ENCODE data around the gene PACRG.

Gene PACRG

DNA sequence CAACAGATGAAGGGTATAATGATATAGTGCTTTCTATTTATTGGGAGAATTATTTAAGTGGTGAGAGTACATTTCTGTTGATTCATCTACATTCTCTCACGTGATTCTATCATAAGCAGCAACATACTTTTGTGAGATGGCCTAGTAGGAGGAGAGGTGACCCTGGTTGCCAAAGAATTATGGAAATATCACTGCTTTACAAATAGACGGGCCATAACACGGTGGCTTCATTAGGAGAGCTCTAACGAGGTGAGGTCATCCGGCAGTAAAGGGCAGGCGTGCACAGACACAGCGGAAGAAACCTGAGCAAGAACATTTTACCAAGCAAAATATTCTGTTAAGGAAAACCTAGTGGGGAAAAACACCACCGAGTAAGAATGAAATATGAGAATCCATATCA is 349.4 kb downstream of the PACRG start:
- DNase-seq (ENCODE audit: low read depth in 2 of 3, low spot score in 1 of 3), result no peak

DNA sequence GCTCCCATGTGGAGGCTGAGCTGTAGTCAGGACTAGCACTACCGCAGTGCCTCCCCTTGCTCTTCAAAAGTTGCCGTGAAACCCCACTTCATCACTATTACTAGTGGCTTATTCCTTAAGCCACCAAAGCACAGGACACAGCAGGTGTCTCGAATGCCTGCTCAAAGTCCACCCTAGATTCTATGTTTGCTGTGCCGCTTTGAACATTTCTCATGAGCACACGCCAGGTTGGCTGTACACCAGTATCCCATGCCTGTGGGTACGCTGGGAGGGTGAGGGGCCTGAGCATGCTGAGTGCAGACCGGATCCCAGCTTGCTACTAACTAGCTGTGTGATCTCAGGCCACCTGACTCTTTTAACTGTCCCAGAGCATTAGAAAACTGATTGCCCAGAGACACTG is 350.9 kb downstream of the PACRG start:
- DNase-seq (ENCODE audit: low read depth in 2 of 3, low spot score in 1 of 3), result no peak

DNA sequence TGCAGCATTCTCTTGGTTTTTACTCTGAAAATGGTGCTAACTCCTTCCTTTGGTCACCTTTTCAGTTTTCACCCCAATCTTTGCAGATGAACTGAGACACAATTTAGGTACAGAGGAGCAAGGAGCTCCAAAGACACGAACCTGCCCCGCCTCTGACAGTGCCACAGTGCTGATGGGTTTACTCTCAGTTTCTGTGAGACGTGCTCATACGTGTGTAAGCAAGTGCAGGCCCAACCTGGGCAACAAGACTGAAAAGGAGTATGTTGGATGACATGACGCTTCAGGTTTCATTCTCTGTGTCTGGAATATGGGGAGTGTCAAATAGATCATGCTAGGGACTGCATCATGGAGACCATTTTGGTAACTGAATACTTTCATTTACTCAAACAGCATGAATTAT is 352.5 kb downstream of the PACRG start:
- DNase-seq (ENCODE audit: low read depth in 2 of 3, low spot score in 1 of 3), result no peak

DNA sequence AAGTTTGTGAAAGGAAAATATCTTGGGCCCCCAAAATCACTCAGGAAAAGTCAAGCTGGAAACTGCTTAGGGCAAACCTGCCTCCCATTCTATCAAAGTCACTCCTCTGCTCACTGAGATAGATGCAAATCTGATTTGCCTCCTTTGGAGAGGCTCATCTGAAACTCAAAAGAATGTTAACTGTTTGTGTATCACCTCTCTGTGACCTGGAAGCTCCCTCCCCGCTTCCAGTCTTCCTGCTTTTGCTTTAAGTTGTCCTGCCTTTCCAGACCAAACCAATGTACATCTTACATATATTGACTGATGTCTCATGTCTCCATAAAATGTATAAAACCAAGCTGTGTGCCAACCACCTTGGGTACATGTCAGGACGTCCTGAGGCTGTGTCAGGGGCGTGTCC is 355.4 kb downstream of the PACRG start:
- DNase-seq (ENCODE audit: low read depth in 2 of 3, low spot score in 1 of 3), result no peak

DNA sequence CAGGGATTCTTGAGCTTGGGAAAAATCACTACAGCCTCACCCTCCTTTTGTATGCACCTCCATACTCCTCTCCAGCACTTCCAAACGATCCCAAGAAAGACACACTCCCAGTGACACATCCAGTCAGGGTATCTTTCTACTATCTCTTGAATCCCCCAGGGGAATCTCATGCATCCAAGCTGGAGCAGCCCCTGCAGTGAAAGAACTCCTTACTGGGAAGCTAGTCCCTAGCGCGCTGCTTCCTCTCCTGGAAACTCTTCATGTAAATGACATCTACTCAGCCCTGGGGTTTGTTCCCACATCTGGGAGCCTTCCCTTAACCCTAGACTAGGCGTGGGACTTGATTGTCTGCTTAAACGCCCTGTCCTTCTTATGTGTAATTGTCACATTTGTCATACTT is 357.7 kb downstream of the PACRG start:
- DNase-seq (ENCODE audit: low read depth in 2 of 3, low spot score in 1 of 3), result no peak

DNA sequence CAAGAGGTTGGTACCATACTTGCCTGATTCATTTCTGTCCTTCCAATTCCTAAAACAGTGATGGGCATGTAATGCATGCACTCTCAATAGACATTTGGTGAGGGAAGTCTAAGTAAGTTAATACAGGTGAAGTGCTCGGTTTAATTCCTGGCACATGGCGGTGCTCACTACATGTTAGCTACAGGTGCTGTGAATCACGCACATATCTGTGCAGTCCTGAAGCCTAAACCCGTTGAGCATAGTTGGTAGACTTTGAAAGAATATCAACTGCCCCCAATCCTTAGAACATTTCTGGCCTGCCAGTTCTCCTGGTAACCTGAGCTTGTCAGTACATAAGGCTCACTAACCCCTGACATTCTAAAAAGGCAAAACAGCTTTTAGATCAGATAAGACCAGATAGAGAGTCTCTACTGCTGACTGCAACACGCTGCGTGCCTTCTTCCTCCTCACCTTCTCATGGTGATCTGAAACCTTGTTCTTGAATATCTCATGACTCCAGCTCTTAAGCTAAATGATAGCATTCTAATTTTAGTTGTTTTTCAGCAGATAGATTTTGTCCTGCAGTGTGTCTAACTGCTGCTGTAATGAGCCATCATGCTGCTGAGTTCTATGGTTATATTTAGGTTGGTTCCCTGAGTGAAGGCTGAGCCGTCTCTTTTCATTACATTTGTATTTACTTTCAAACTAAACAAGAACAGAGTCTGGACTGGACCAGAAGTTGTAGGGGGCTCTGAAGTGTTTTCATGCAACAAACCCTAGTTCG is 358.3 kb downstream of the PACRG start:
- DNase-seq (ENCODE audit: low read depth in 2 of 3, low spot score in 1 of 3), result no peak

- DNase-seq (ENCODE audit: low read depth in 2 of 3, low spot score in 1 of 3), result no peak
These were observed 358.8 kb downstream of the PACRG start for GRCh38 chr6:163086624-163086920.

DNA sequence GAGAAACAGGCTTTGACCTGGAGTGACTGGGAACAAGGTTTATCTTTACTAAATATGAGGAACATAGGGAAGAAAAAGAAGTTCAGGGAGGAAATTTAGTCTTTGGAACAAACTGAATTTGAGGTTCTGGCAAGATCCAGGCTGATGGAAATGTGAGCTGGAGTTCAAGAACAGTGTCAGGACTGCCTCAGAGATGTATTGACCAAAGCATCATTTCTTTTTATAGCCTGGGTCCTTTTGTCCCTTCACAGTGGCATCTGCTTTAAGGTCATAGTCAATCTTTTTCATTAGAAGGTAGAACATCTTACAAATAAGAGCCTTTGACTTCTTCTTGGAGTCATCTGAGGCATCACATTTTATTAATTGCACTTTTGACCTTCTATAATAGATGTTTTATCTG is 360.2 kb downstream of the PACRG start:
- DNase-seq (ENCODE audit: low read depth in 2 of 3, low spot score in 1 of 3), result no peak

DNA sequence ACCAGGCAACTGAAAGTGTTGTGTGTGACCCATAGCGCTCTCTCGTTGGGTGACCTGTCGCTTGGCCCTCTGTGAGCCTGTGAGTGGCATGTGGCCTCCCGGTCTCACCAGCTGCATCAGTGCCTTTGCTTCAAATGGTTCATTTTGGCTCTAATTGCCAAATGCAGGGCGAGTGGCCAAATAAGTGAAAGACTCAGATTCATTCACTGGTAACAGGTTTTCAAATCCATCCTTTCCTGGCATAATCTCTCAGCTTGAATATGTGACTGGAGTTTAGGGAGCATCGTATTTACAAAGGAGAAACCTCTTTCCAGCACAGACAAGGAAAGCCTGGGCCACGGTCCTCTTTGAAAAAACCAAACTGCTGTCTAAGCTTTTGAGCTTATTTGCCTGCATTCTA is 365.1 kb downstream of the PACRG start:
- DNase-seq (ENCODE audit: low read depth in 2 of 3, low spot score in 1 of 3), result no peak

- DNase-seq (ENCODE audit: low read depth in 2 of 3, low spot score in 1 of 3), result no peak
These were observed 367.1 kb downstream of the PACRG start for GRCh38 chr6:163094881-163095280.

DNA sequence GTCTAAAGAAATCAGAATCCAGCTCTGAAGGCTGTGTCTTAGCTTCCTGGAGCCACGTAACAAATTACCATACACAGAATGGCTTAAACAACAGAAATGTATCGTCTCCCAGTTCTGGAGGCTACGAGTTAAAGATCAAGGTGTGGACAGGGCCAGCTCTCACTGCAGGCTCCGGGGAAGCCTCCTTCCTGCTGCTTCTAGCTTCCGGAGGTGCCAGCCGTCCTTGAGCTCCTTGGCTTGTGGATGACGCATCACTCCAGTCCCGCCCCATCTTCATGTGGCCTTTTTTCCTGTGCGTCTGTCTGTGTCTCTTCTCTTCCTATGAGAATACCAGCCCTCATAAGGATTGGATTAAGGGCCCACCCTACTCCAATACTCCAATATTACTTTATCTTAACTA is 367.6 kb downstream of the PACRG start:
- no peak for DNase-seq (ENCODE audit: low read depth in 2 of 3, low spot score in 1 of 3)

GRCh38 chr6:163098827-163099479 is 371.2 kb downstream of the PACRG start:
- no peak for DNase-seq (ENCODE audit: low read depth in 2 of 3, low spot score in 1 of 3)

DNA sequence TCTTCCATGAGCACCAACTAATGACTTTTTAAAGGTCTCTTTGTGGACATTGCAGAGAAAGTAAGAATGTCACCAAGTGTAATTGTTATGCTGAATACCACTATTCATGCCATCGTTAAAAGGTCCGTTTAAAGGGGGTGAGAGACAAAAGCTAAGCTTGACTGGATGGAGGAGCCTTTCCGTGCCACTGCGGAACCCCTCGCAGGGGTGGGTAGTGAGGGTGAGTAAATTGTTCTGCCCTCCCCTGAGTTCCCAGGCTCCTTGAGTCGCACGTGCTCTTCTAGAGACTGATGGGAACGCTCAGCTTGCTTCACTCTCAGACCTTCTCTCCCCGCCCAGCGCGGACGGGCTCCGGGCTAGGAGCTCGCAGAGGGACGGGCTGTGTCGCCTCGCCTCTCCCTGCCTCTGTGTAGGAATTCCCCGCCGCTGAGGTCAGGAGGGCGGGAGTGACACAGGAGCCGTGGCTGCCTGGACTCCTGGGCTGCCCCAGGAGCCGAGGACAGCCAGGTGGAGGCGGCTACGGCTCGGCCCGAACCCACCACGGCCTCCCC is 371.9 kb downstream of the PACRG start:
- DNase-seq (ENCODE audit: low read depth in 2 of 3, low spot score in 1 of 3), result no peak

GRCh38 chr6:163100259-163100658 is 372.5 kb downstream of the PACRG start:
- no peak for DNase-seq (ENCODE audit: low read depth in 2 of 3, low spot score in 1 of 3)

GRCh38 chr6:163113358-163113962 is 385.7 kb downstream of the PACRG start:
- DNase-seq (ENCODE audit: low read depth in 2 of 3, low spot score in 1 of 3), result no peak

- no peak for DNase-seq (ENCODE audit: low read depth in 2 of 3, low spot score in 1 of 3)
These were observed 391.2 kb downstream of the PACRG start for GRCh38 chr6:163118941-163119340.

GRCh38 chr6:163120223-163120622 is 392.4 kb downstream of the PACRG start:
- no peak for DNase-seq (ENCODE audit: low read depth in 2 of 3, low spot score in 1 of 3)

DNA sequence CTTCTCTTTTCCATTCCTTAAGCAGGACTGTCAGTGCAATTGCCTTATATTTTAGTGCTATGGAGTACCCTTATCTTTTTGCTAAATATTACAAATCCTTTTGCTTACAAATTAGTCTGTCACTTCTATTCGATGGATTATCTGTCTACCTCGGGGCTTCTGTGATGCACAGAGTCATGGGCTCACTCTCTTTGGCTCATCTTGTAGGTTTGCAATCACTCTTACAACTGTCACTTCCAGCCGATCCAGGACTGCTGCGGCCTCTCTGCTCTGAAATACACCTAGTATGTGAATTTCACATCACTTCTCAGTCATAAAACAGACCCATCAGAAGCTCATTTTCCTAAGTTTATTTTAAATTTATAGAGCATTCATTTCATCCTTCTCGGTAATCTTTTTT is 393.5 kb downstream of the PACRG start:
- DNase-seq (ENCODE audit: low read depth in 2 of 3, low spot score in 1 of 3), result no peak

DNA sequence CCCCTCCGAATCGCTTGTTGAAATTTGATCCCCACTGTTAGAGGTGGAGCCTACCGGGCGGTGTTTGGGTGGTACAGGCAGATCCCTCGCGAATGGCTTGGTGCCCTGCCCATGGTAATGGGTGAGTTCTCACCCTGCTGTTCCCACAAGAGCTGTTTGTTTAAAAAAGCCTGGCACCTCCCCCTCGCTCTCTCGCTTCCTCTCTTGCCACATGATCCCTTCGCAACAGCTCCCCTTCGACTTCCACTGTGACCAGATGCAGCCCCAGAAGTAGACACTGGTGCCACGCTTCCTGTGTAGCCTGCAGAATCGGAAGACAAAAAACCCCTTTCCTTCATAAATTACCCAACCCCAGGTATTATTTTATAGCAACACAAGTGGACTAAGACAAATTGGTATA is 394.6 kb downstream of the PACRG start:
- no peak for DNase-seq (ENCODE audit: low read depth in 2 of 3, low spot score in 1 of 3)

- DNase-seq (ENCODE audit: low read depth in 2 of 3, low spot score in 1 of 3), result no peak
These were observed 395.3 kb downstream of the PACRG start for GRCh38 chr6:163123098-163123497.

- no peak for DNase-seq (ENCODE audit: low read depth in 2 of 3, low spot score in 1 of 3)
These were observed 399.0 kb downstream of the PACRG start for GRCh38 chr6:163126741-163127140.

- DNase-seq (ENCODE audit: low read depth in 2 of 3, low spot score in 1 of 3), result no peak
These were observed 399.8 kb downstream of the PACRG start for GRCh38 chr6:163127587-163127986.
